Neural cell (in vitro differentiated cells): Measurements from ENCODE around the gene TBCC. TPM values are rescaled to one million over a fixed set of nuclear protein-coding genes. Genes with fewer than 3 reads are reported as not detected.

Source experiments
- H2AFZ ChIP-seq: fragments of 200-600, 300-800 bp; sonication (generic), shearing (Covaris generic); 2 replicates; pipeline ENCODE4 v1.6.0; 2014; ENCODE audit warnings: low read depth, mild to moderate bottlenecking, antibody characterized with exemption, low read length, moderate library complexity
- H3F3A ChIP-seq: fragments of 200-600 bp; shearing (Covaris generic); 2 replicates; pipeline ENCODE4 v1.6.1; 2016; ENCODE audit warnings: mild to moderate bottlenecking, moderate library complexity, mixed read lengths, antibody characterized with exemption, low read length; ENCODE audit not compliant: insufficient read depth, poor library complexity, severe bottlenecking
- H3K27ac ChIP-seq: fragments of 200-600, 300-800 bp; sonication (generic), shearing (Covaris generic); 2 replicates; pipeline ENCODE4 v1.5.1; 2014; ENCODE audit warnings: mild to moderate bottlenecking, low read length, moderate library complexity
- H3K27me3 ChIP-seq: fragments of 300-800, 200-600 bp; sonication (generic), shearing (Covaris generic); 2 replicates; pipeline ENCODE4 v1.6.0; 2014; ENCODE audit warnings: mild to moderate bottlenecking, low read depth, low read length, moderate library complexity; ENCODE audit not compliant: insufficient read depth
- H3K36me3 ChIP-seq: fragments of 300-800, 200-600 bp; sonication (generic), shearing (Covaris generic); 2 replicates; pipeline ENCODE4 v1.5.1; 2014; ENCODE audit warnings: mild to moderate bottlenecking, antibody characterized with exemption, low read length, moderate library complexity; ENCODE audit not compliant: insufficient read depth
- H3K4me2 ChIP-seq: fragments of 300-800, 200-600 bp; sonication (generic), shearing (Covaris generic); 2 replicates; pipeline ENCODE4 v1.6.0; 2014; ENCODE audit warnings: mild to moderate bottlenecking, low read length
- H3K4me3 ChIP-seq: fragments of 300-800, 200-600 bp; sonication (generic), shearing (Covaris generic); 2 replicates; pipeline ENCODE4 v1.5.1; 2014; ENCODE audit warnings: mild to moderate bottlenecking, low read length, moderate library complexity
- H3K79me2 ChIP-seq: fragments of 200-600 bp; shearing (Covaris generic); replicated peaks from 2 replicates; pipeline ENCODE4 v1.6.0; 2014; ENCODE audit warnings: mild to moderate bottlenecking, low read length, moderate library complexity; ENCODE audit not compliant: insufficient read depth
- H3K9ac ChIP-seq: fragments of 300-800, 200-600 bp; sonication (generic), shearing (Covaris generic); 2 replicates; pipeline ENCODE4 v1.6.1; 2016; ENCODE audit warnings: mild to moderate bottlenecking, low read length, mixed read lengths
- H3K9me2 ChIP-seq: fragments of 200-600 bp; shearing (Covaris generic); 2 replicates; pipeline ENCODE4 v1.6.1; 2016; ENCODE audit warnings: mild to moderate bottlenecking, low read length, mixed read lengths; ENCODE audit not compliant: insufficient read depth
- H3K9me3 ChIP-seq: fragments of 200-600, 300-800 bp; sonication (generic), shearing (Covaris generic); 2 replicates; pipeline ENCODE4 v1.6.1; 2016; ENCODE audit warnings: mild to moderate bottlenecking, mixed run types, low read length, moderate library complexity, mixed read lengths
- H4K20me1 ChIP-seq: fragments of 200-600 bp; shearing (Covaris generic); 2 replicates; pipeline ENCODE4 v1.6.1; 2016; ENCODE audit warnings: mild to moderate bottlenecking, mixed run types; ENCODE audit not compliant: insufficient read depth
- EP300 ChIP-seq: fragments of 450-650 bp; conservative IDR thresholded peaks from 2 replicates; pipeline ENCODE4 v1.6.1; 2014; ENCODE audit warnings: antibody characterized with exemption, mild to moderate bottlenecking, moderate library complexity; ENCODE audit not compliant: poor library complexity, severe bottlenecking
- EZH2 ChIP-seq: fragments of 200-600, 300-800 bp; shearing (Covaris generic), sonication (generic); IDR thresholded peaks from 2 replicates; pipeline ENCODE4 v1.6.1; 2014; ENCODE audit warnings: antibody characterized with exemption, low read length, borderline replicate concordance, mild to moderate bottlenecking; ENCODE audit not compliant: insufficient read depth, poor library complexity, severe bottlenecking
- MXI1 ChIP-seq: fragments of 450-650 bp; conservative IDR thresholded peaks from 2 replicates; pipeline ENCODE4 v1.6.1; 2014; ENCODE audit warnings: antibody characterized with exemption, mild to moderate bottlenecking; ENCODE audit not compliant: poor library complexity, severe bottlenecking
- POLR2AphosphoS5 ChIP-seq: IDR thresholded peaks from 2 replicates; pipeline ENCODE4 v1.6.1; 2012
- RAD21 ChIP-seq: fragments of 450-650 bp; conservative IDR thresholded peaks from 2 replicates; pipeline ENCODE4 v1.6.1; 2014; ENCODE audit warnings: antibody characterized with exemption, mild to moderate bottlenecking, moderate library complexity
- SMC3 ChIP-seq: fragments of 450-650 bp; conservative IDR thresholded peaks from 2 replicates; pipeline ENCODE4 v1.6.1; 2014; ENCODE audit warnings: antibody characterized with exemption, mild to moderate bottlenecking, moderate library complexity; ENCODE audit not compliant: poor library complexity
- TAF1 ChIP-seq: IDR thresholded peaks from 2 replicates; pipeline ENCODE4 v1.6.1; 2012; ENCODE audit warnings: low read depth
- polyA plus RNA-seq: library from polyadenylated mRNA; depleted of rRNA; stranded (reverse); fragments of >200 nt; gene quantifications from 2 replicates; pipeline ENCODE4 v1.2.3, GENCODE V29; 2014
- TF ChIP-seq, protein P1 (sequence below): fragments of 450-650 bp; IDR thresholded peaks from 2 replicates; pipeline ENCODE4 v1.5.1; 2014; ENCODE audit warnings: antibody characterized with exemption, mild to moderate bottlenecking, moderate library complexity; ENCODE audit not compliant: poor library complexity, severe bottlenecking
- TF ChIP-seq, protein P2 (sequence below): IDR thresholded peaks from 2 replicates; pipeline ENCODE4 v1.6.1; 2012; ENCODE audit warnings: borderline replicate concordance

The TBCC gene
- polyA plus RNA-seq, 1 donor from 2014 or later = 112 TPM

DNA sequence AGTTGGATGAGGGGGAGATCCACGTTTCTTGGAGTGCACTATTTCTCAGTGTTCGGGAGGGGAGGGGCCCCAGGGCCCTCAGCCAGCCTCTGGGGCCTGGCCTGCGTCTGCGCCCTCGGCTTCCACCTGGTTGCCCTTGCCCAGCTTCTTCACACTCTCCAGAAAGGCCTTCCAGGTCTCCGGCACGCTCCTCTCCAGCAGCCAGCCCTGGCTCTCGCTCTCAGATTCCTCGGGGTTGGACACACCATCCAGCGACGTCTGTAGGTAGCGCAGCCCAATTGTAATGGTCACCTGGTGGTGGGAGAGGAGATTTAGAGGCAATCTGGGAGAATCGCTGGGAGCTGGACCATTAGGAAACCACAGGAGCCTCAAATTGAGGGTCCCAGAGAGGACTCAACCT lies 47.7 kb downstream of the TBCC start:
- no peak overlapping the region for H3K9ac ChIP-seq
- no peak for TF ChIP-seq EP300
- TF ChIP-seq EZH2 = no peak
- TF ChIP-seq RAD21 = no peak
- no peak for TF ChIP-seq MXI1
- no peak for TF ChIP-seq SMC3
- TF ChIP-seq TAF1 = no peak
- TF ChIP-seq, protein P1, sequence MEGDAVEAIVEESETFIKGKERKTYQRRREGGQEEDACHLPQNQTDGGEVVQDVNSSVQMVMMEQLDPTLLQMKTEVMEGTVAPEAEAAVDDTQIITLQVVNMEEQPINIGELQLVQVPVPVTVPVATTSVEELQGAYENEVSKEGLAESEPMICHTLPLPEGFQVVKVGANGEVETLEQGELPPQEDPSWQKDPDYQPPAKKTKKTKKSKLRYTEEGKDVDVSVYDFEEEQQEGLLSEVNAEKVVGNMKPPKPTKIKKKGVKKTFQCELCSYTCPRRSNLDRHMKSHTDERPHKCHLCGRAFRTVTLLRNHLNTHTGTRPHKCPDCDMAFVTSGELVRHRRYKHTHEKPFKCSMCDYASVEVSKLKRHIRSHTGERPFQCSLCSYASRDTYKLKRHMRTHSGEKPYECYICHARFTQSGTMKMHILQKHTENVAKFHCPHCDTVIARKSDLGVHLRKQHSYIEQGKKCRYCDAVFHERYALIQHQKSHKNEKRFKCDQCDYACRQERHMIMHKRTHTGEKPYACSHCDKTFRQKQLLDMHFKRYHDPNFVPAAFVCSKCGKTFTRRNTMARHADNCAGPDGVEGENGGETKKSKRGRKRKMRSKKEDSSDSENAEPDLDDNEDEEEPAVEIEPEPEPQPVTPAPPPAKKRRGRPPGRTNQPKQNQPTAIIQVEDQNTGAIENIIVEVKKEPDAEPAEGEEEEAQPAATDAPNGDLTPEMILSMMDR = no peak
- TF ChIP-seq POLR2AphosphoS5 = no peak
- no peak overlapping the region for H3K4me3 ChIP-seq
- H2AFZ ChIP-seq = no peak overlapping the region
- no peaks in the 10 kb centered on the region for H4K20me1 ChIP-seq
- H3K27ac ChIP-seq = no peak overlapping the region
- H3K9me2 ChIP-seq = no peaks in the 10 kb centered on the region
- no peaks in the 10 kb centered on the region for H3F3A ChIP-seq
- no peaks in the 10 kb centered on the region for H3K9me3 ChIP-seq
- H3K4me2 ChIP-seq = no peak overlapping the region
- H3K79me2 ChIP-seq = no peaks in the 10 kb centered on the region
- no peaks in the 10 kb centered on the region for H3K36me3 ChIP-seq
- H3K27me3 ChIP-seq = no peaks in the 10 kb centered on the region

DNA sequence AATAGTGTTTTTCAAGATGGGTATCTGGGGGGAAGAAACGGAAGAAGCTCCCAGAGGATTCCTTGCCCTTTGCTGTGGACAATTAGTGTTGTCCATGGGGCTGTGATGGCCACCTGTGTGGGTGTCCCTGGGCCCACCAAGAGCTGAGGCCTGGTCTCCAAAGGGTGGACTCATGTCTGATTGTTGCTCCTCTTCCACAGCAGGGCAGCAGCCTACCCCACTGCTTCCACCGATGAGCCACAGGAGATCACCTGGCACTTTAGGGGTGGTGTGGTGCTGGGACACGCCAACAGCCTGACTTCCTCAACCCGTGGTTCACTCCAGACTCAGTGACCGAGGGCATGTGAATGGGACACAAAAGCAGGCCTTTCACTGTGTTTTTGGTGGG lies 48.6 kb downstream of the TBCC start:
- no peaks in the 10 kb centered on the region for H4K20me1 ChIP-seq
- H3K36me3 ChIP-seq = peaks cover 7% of the 10 kb centered on the region
- no peak overlapping the region for H3K4me2 ChIP-seq
- no peaks in the 10 kb centered on the region for H3K27me3 ChIP-seq
- H3K79me2 ChIP-seq = no peaks in the 10 kb centered on the region
- H3K9ac ChIP-seq = no peak overlapping the region
- TF ChIP-seq MXI1 = no peak
- TF ChIP-seq POLR2AphosphoS5 = peak; percentile 4
- no peak overlapping the region for H3K4me3 ChIP-seq
- H2AFZ ChIP-seq = no peak overlapping the region
- no peaks in the 10 kb centered on the region for H3K9me3 ChIP-seq
- no peaks in the 10 kb centered on the region for H3K9me2 ChIP-seq
- H3K27ac ChIP-seq = no peak overlapping the region
- H3F3A ChIP-seq = no peaks in the 10 kb centered on the region

DNA sequence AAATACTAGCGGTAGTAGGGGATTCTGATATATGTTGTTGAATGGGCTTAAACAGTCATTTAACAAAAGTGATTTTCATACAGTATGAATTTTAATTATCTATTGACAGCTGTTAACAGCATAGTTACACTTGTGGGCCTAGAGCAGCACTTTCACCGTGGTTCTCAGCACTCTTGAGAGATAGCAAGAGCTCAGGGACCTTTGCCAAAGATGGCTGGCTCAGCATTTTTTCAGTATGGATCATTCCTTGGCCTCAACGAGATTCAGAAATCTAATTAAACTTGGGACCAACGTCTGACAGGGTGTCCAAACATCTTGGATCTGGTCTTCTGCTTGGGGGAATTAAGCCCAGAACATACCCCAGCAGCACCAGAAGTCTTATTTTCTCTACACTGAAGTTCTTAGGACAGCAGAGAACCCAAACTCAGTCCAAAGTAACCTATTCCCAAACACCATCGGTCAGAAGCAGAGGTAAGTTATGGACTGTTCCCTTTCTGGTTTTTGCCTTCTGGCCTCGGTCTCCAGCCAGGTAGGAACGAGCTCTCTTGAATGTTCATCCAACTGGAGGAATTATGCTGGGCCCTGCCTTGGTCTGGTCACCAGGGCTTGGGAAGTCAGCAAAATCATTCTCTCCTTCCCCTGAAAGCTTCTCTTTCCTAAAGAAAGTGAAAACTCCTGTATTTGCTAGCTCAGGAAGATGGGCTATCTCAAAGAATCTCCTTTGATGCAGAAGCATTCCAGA lies 49.2 kb downstream of the TBCC start:
- Histone ChIP-seq H3F3A (no peaks in the 10 kb centered on the region), H3K79me2 (no peaks in the 10 kb centered on the region)
- TF ChIP-seq EP300 = no peak
- no peak for TF ChIP-seq MXI1
- no peak for TF ChIP-seq SMC3
- TF ChIP-seq, protein P1 = no peak
- no peak for TF ChIP-seq EZH2
- TF ChIP-seq, protein P2, sequence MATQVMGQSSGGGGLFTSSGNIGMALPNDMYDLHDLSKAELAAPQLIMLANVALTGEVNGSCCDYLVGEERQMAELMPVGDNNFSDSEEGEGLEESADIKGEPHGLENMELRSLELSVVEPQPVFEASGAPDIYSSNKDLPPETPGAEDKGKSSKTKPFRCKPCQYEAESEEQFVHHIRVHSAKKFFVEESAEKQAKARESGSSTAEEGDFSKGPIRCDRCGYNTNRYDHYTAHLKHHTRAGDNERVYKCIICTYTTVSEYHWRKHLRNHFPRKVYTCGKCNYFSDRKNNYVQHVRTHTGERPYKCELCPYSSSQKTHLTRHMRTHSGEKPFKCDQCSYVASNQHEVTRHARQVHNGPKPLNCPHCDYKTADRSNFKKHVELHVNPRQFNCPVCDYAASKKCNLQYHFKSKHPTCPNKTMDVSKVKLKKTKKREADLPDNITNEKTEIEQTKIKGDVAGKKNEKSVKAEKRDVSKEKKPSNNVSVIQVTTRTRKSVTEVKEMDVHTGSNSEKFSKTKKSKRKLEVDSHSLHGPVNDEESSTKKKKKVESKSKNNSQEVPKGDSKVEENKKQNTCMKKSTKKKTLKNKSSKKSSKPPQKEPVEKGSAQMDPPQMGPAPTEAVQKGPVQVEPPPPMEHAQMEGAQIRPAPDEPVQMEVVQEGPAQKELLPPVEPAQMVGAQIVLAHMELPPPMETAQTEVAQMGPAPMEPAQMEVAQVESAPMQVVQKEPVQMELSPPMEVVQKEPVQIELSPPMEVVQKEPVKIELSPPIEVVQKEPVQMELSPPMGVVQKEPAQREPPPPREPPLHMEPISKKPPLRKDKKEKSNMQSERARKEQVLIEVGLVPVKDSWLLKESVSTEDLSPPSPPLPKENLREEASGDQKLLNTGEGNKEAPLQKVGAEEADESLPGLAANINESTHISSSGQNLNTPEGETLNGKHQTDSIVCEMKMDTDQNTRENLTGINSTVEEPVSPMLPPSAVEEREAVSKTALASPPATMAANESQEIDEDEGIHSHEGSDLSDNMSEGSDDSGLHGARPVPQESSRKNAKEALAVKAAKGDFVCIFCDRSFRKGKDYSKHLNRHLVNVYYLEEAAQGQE = no peak
- TF ChIP-seq RAD21 = no peak
- no peak for TF ChIP-seq POLR2AphosphoS5
- TF ChIP-seq TAF1 = no peak

More for the DNA sequence above, 49.2 kb downstream of the TBCC start:
- Histone ChIP-seq H3K36me3 (peaks cover 7% of the 10 kb centered on the region), H3K9ac (no peak overlapping the region), H3K9me2 (no peaks in the 10 kb centered on the region), H3K27ac (no peak overlapping the region), H4K20me1 (no peaks in the 10 kb centered on the region), H3K4me3 (no peak overlapping the region), H2AFZ (no peak overlapping the region), H3K27me3 (no peaks in the 10 kb centered on the region), H3K4me2 (no peak overlapping the region), H3K9me3 (no peaks in the 10 kb centered on the region)
